SK-N-SH (cell line): Measurements from ENCODE around the gene LAMC2.

ENCODE experiments used
- CHD2 ChIP-seq: fragments of 150-350 bp; IDR thresholded peaks from 2 replicates; pipeline ENCODE4 v1.6.1; 2018; ENCODE audit warnings: low read length; ENCODE audit not compliant: partially characterized antibody
- MXI1 ChIP-seq: IDR thresholded peaks from 2 replicates; pipeline ENCODE4 v1.6.1; 2012; ENCODE audit warnings: mild to moderate bottlenecking, low read depth, low read length, improper control_type of control experiment
- POLR2AphosphoS5 ChIP-seq: IDR thresholded peaks from 2 replicates; pipeline ENCODE4 v1.6.1; 2012; ENCODE audit warnings: low read depth, low read length
- RAD21 ChIP-seq: IDR thresholded peaks from 2 replicates; pipeline ENCODE4 v1.6.1; 2012; ENCODE audit warnings: mild to moderate bottlenecking, low read length
- TAF1 ChIP-seq: IDR thresholded peaks from 2 replicates; pipeline ENCODE4 v1.6.1; 2012; ENCODE audit warnings: low read depth, mild to moderate bottlenecking, low read length, moderate library complexity, borderline replicate concordance
- TEAD4 ChIP-seq: IDR thresholded peaks from 2 replicates; pipeline ENCODE4 v1.4.0; 2012; ENCODE audit warnings: mild to moderate bottlenecking, borderline replicate concordance; ENCODE audit not compliant: insufficient read depth
- TF ChIP-seq, protein P1 (sequence below): fragments of 200-600 bp; sonication (generic); IDR thresholded peaks from 2 replicates; pipeline ENCODE4 v1.6.1; 2017; ENCODE audit warnings: antibody characterized with exemption, mild to moderate bottlenecking, moderate library complexity
- TF ChIP-seq, protein P2 (sequence below): IDR thresholded peaks from 2 replicates; pipeline ENCODE4 v1.4.0; 2012; ENCODE audit warnings: low read depth, borderline replicate concordance

DNA sequence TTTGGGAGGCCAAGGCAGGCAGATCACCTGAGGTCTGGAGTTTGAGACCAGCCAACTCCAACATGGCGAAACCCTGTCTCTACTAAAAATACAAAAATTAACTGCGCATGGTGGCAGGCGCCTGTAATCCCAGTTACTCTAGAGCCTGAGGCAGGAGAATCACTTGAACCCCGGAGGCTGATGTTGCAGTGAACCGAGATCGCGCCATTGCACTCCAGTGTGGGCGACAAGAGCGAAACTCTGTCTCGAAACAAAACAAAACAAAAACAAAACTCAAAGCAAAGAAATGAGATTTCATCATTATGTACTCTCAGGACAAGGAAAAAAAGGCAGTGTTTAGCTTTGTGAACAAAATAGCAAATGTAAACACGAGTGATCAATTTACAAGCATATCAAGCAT is 61.0 kb downstream of the LAMC2 start:
- TF ChIP-seq TAF1 (no peak), RAD21 (no peak), TEAD4 (no peak), POLR2AphosphoS5 (no peak), MXI1 (no peak), CHD2 (no peak)
- TF ChIP-seq, protein P1, sequence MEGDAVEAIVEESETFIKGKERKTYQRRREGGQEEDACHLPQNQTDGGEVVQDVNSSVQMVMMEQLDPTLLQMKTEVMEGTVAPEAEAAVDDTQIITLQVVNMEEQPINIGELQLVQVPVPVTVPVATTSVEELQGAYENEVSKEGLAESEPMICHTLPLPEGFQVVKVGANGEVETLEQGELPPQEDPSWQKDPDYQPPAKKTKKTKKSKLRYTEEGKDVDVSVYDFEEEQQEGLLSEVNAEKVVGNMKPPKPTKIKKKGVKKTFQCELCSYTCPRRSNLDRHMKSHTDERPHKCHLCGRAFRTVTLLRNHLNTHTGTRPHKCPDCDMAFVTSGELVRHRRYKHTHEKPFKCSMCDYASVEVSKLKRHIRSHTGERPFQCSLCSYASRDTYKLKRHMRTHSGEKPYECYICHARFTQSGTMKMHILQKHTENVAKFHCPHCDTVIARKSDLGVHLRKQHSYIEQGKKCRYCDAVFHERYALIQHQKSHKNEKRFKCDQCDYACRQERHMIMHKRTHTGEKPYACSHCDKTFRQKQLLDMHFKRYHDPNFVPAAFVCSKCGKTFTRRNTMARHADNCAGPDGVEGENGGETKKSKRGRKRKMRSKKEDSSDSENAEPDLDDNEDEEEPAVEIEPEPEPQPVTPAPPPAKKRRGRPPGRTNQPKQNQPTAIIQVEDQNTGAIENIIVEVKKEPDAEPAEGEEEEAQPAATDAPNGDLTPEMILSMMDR = no peak
- TF ChIP-seq, protein P2, sequence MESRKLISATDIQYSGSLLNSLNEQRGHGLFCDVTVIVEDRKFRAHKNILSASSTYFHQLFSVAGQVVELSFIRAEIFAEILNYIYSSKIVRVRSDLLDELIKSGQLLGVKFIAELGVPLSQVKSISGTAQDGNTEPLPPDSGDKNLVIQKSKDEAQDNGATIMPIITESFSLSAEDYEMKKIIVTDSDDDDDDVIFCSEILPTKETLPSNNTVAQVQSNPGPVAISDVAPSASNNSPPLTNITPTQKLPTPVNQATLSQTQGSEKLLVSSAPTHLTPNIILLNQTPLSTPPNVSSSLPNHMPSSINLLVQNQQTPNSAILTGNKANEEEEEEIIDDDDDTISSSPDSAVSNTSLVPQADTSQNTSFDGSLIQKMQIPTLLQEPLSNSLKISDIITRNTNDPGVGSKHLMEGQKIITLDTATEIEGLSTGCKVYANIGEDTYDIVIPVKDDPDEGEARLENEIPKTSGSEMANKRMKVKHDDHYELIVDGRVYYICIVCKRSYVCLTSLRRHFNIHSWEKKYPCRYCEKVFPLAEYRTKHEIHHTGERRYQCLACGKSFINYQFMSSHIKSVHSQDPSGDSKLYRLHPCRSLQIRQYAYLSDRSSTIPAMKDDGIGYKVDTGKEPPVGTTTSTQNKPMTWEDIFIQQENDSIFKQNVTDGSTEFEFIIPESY = no peak
